ENCODE results near the gene KAZN.

GRCh38 chr1:14994841-14995437 lies 396.5 kb downstream of the KAZN start:
- TF ChIP-seq CTCF (IDR thresholded peaks at IDR 0.05) (no peak), POLR2A (IDR thresholded peaks at IDR 0.05) (no peak)
